ENCODE results near the gene CA5A. TPM values are rescaled to one million over a fixed set of nuclear protein-coding genes. Genes with fewer than 3 reads are reported as not detected.

CA5A gene
- total and polyA plus RNA-seq, 2 of the 4 experiments (the other 2 are of a cell fraction), result not detected

GRCh38 chr16:87958632-87959031 is 22.3 kb upstream of the CA5A start:
- 100% methylated on average over 4 of the region's 9 CpGs; no CpG with 5 or more reads in 1 of the 2 experiments for WGBS, 2 experiments (ENCODE audit: extremely low coverage in 2 of 2, insufficient read length in 1 of 2)
- intact Hi-C loops (cut with micrococcal nuclease) (loop anchor here (10.0 kb wide), 3 partner anchors 346 to 606 kb away; partner anchors contain the start of gene ZNF469), dilution Hi-C loops (cut with HindIII; ENCODE audit: low sequenced_read_pairs, unreplicated experiment) (no loop called here), in situ Hi-C loops (cut with MboI; ENCODE audit: low sequenced_read_pairs) (no loop called here)
- CTCF ChIA-PET, result no interaction called here
- Histone ChIP-seq H3K14ac (replicated peaks; ENCODE audit: low read depth, low read length) (no peak overlapping the region), H2AFZ (replicated peaks; ENCODE audit: low read length, poor library complexity) (peak overlapping the region; percentile 53), H2BK15ac (ENCODE audit: low read depth, low read length) (no peak overlapping the region), H4K91ac (ENCODE audit: insufficient read depth, low read depth, low read length) (no peak overlapping the region), H3K9ac (ENCODE audit: low read depth, low read length) (no peak overlapping the region), H2BK20ac (ENCODE audit: low read depth, low read length) (no peak overlapping the region), H3K27ac (ENCODE audit: insufficient read depth, low read length) (no peak overlapping the region), H3K18ac (ENCODE audit: low read depth, low read length) (no peak overlapping the region), H4K20me1 (ENCODE audit: insufficient read depth, low read length) (peaks cover 16% of the 10 kb centered on the region), H3K9me1 (ENCODE audit: insufficient read depth, low read length) (peaks cover 17% of the 10 kb centered on the region), H3K36me3 (ENCODE audit: control insufficient read depth, insufficient read depth, low read length) (peaks cover 4% of the 10 kb centered on the region), H3K4ac (ENCODE audit: low read depth, low read length) (no peak overlapping the region), H3K56ac (ENCODE audit: extremely low read depth, insufficient read depth, low read length) (no peak overlapping the region), H2BK5ac (ENCODE audit: low read depth, low read length, poor library complexity, severe bottlenecking) (no peak overlapping the region), H3K27me3 (ENCODE audit: control insufficient read depth, insufficient read depth, low read length) (no peaks in the 10 kb centered on the region), H2AK5ac (ENCODE audit: low read depth, low read length) (no peak overlapping the region), H4K8ac (ENCODE audit: low read depth in 2 of 2, low read length in 2 of 2) (no peak overlapping the region), H4K5ac (ENCODE audit: low read depth, low read length) (no peak overlapping the region), H2BK120ac (ENCODE audit: low read depth, low read length) (no peak overlapping the region; the same call in 1 of the 2 replicates), H2AK9ac (replicated peaks; ENCODE audit: low read depth, low read length, poor library complexity) (no peak overlapping the region), H3K4me1 (ENCODE audit: control insufficient read depth, insufficient read depth, low read length) (peaks cover 29% of the 10 kb centered on the region), H3K9me3 (ENCODE audit: control insufficient read depth, insufficient read depth, low read length) (no peaks in the 10 kb centered on the region), H3K4me3 (ENCODE audit: insufficient read depth, low read depth, low read length) (no peak overlapping the region), H3K23ac (ENCODE audit: low read depth, low read length) (no peak overlapping the region), H3K4me2 (ENCODE audit: low read depth, low read length) (no peak overlapping the region), H3K79me1 (ENCODE audit: low read depth in 1 of 2, low read length in 2 of 2) (peaks cover 27 to 96% of the 10 kb centered on the region in 2 experiments)
- ATAC-seq (ENCODE audit: low read depth) (no peak), DNase-seq (no peak)
- POLR2A ChIA-PET (ENCODE audit: unreplicated experiment), result no interaction called here
- no TSS peak for BruUV-seq (replicated peaks)
- TF ChIP-seq MAFK (IDR thresholded peaks at IDR 0.05; ENCODE audit: low read depth, low read length) (no peak), BHLHE40 (IDR thresholded peaks at IDR 0.05; ENCODE audit: low read depth, low read length) (no peak), RFX5 (IDR thresholded peaks at IDR 0.05; ENCODE audit: low read depth, low read length) (no peak), CHD1 (IDR thresholded peaks at IDR 0.05; ENCODE audit: low read depth, low read length) (no peak), RAD21 (IDR thresholded peaks at IDR 0.05; ENCODE audit: low read length) (no peak), SMC3 (IDR thresholded peaks at IDR 0.05; ENCODE audit: low read depth, low read length) (no peak), RCOR1 (IDR thresholded peaks at IDR 0.05; ENCODE audit: insufficient replicate concordance, low read length) (no peak), FOS (IDR thresholded peaks at IDR 0.05; ENCODE audit: low read depth, low read length) (no peak), ELK1 (IDR thresholded peaks at IDR 0.05; ENCODE audit: borderline replicate concordance, low read depth, low read length) (no peak), MXI1 (IDR thresholded peaks at IDR 0.05; ENCODE audit: borderline replicate concordance, low read depth, low read length) (no peak)

All from IMR-90 (cell line).